Activated naive CD4-positive, alpha-beta T cell treated with anti-CD3 and anti-CD28 coated beads for 36 hours (primary cell): Measurements from ENCODE around the gene EXOC6B. TPM values are rescaled to one million over a fixed set of nuclear protein-coding genes. Genes with fewer than 3 reads are reported as not detected.

Experiments
- CTCF ChIA-PET: fragments of 350-600 bp; sonication (Branson Sonifier 250); formaldehyde crosslinking; loops from one replicate; lab custom pipeline; 2021; ENCODE audit warnings: antibody characterized with exemption; lab: Charles Lee
- DNase-seq: peaks from one replicate; pipeline ENCODE4 v3.0.0-alpha.2; 2020
- H3K27ac Mint-ChIP-seq: one replicate; pipeline ENCODE4 v1.8.0; 2021; ENCODE audit warnings: mild to moderate bottlenecking, mixed read lengths
- H3K27me3 Mint-ChIP-seq: one replicate; pipeline ENCODE4 v1.8.0; 2021; ENCODE audit warnings: low read depth, mixed read lengths
- H3K36me3 Mint-ChIP-seq: one replicate; pipeline ENCODE4 v1.8.0; 2021; ENCODE audit warnings: low read depth, mixed read lengths
- H3K4me1 Mint-ChIP-seq: one replicate; pipeline ENCODE4 v1.8.0; 2021; ENCODE audit warnings: low read depth, mixed read lengths
- H3K4me3 Mint-ChIP-seq: one replicate; pipeline ENCODE4 v1.8.0; 2021; ENCODE audit warnings: mild to moderate bottlenecking, moderate library complexity, mixed read lengths
- H3K9me3 Mint-ChIP-seq: one replicate; pipeline ENCODE4 v1.8.0; 2021; ENCODE audit warnings: mixed read lengths
- intact Hi-C: fragments of 100-400 bp; cut with micrococcal nuclease; formaldehyde crosslinking; loops from one replicate; pipeline ENCODE4 v1.15.1; 2023
- total RNA-seq, 2 experiments: library from RNA; stranded (reverse); gene quantifications; one replicate each; pipeline ENCODE4 v1.2.3, GENCODE V29; 2021

EXOC6B gene
- total RNA-seq, 2 experiments from 2014 or later, result 6.1 to 7.5 TPM

DNA sequence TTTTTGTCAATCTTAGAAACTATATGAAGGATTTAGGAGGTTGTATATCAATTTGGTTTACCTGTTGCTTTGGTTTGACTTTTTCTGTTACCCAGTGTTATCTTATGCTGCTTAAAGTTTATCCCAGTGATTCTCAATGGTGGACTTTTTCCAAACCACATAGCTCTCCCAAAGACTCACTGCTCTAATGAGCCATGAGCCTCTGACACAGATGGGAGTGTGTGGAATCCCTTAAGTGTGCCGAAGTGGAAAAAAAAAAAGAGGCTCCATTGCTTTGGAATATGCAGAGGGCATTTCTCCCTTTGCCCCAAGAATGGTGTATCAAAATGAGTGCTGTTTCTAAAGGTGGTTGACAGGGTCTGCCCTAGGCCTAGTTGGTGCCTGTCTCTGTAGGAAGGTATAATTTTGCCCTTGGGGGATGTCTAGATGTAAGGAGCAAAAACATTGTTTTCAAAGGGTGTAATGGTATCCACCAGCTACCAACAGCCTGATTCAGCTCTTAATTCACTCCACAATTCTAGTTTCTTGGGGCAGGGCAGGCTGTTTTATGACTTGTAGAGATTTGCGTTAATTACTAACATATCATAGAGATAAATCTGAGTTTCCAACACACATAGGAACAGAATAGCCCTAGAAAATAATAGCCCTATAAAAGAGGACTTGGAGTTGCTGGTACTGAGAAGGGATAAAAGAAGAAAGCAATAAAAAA is 613.9 kb downstream of the EXOC6B start:
- Mint-ChIP-seq H3K27ac (no peak overlapping the region), H3K4me1 (no peaks in the 10 kb centered on the region), H3K9me3 (no peaks in the 10 kb centered on the region), H3K27me3 (no peaks in the 10 kb centered on the region), H3K36me3 (no peaks in the 10 kb centered on the region), H3K4me3 (no peak overlapping the region)
- intact Hi-C loops, result no loop called here
- CTCF ChIA-PET, result interaction anchor here (0.5 kb wide), 1 partner anchor 368 kb away, joined by 3 read pairs; no protein-coding TSS in a partner anchor
- no peak for DNase-seq

DNA sequence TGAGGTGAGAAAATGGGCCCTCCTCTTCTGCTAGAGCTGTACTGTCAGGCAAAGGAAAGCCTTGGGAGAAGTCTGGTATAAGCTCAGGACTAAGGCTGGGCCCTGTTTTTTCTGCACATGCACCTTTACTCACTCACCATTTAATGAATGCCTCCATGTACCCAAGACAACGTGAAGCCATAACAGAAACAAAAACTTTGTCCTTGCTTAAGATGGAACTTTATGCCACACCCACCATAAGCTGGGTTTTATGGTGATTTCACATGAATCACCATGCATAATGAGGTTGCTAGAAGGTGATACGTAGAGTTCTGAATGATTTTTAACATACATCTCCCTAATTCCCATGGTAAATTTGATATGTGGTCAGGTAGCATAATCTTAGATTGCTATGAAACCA is 614.5 kb downstream of the EXOC6B start:
- intact Hi-C loops, result no loop called here
- no peaks in the 10 kb centered on the region for H3K9me3 Mint-ChIP-seq
- no peak overlapping the region for H3K27ac Mint-ChIP-seq
- CTCF ChIA-PET, result no interaction called here
- no peak overlapping the region for H3K4me3 Mint-ChIP-seq
- no peaks in the 10 kb centered on the region for H3K4me1 Mint-ChIP-seq
- no peaks in the 10 kb centered on the region for H3K36me3 Mint-ChIP-seq
- no peak for DNase-seq
- H3K27me3 Mint-ChIP-seq, result no peaks in the 10 kb centered on the region

DNA sequence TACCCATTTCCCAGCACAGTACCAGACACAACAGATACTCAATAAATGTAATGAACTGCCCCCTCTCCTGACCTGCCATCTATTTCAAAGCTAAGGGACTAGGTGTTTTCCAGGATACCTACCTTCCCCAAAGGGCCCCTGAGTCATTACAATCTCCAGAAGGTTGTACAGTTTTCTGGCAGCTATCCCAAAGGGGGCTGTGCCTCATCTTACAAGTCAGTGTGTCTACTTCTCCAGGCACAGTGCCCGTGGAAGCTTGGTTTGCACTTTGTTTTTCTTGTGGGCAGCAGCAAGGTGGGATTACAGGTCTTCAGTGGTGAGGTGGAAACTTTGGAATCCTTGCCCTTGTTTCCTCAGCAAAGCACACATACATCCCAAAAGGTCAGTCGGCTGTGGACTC is 615.4 kb downstream of the EXOC6B start:
- H3K27me3 Mint-ChIP-seq, result no peaks in the 10 kb centered on the region
- intact Hi-C loops, result no loop called here
- H3K4me3 Mint-ChIP-seq, result no peak overlapping the region
- no peak for DNase-seq
- no peaks in the 10 kb centered on the region for H3K9me3 Mint-ChIP-seq
- no peak overlapping the region for H3K27ac Mint-ChIP-seq
- H3K4me1 Mint-ChIP-seq, result no peaks in the 10 kb centered on the region
- CTCF ChIA-PET, result no interaction called here
- H3K36me3 Mint-ChIP-seq, result no peaks in the 10 kb centered on the region

DNA sequence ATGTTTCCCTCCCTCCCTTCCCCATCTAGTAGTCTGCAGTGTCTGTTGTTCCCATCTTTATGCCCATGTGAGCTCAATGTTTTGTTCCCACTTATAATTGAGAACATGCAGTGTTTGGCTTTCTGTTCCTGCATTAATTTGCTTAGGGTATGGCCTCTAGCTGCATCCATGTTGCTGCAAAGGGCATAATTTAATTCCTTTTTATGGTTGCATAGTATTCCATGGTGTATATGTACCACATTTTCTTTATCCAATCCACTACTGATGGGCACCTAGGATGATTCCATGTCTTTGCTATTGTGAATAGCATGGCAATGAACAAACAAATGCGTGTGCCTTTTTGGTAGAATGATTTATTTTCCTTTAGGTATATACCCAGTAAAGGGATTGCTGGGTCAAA is 617.6 kb downstream of the EXOC6B start:
- H3K27ac Mint-ChIP-seq, result no peak overlapping the region
- H3K36me3 Mint-ChIP-seq, result no peaks in the 10 kb centered on the region
- no peak overlapping the region for H3K4me3 Mint-ChIP-seq
- DNase-seq, result no peak
- no peaks in the 10 kb centered on the region for H3K9me3 Mint-ChIP-seq
- no peaks in the 10 kb centered on the region for H3K27me3 Mint-ChIP-seq
- H3K4me1 Mint-ChIP-seq, result no peaks in the 10 kb centered on the region
- CTCF ChIA-PET, result no interaction called here
- intact Hi-C loops, result no loop called here

DNA sequence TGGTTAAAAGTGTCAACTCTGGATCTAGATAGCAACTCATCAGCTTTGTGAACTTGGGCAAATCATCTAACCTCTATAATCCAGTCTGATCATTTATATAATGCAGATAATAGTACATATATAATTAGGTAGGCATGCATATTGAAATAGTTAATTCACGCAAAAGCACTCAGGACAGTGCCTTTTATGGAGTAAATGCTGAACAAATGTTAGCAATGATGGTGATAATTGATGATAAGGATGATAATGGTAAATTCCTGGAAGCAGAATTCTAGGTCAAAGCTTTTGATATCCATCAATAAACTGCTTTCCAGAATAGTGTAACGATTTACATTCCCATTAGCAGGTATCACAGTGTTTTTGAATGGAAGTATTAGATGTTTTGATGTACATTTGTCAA is 618.5 kb downstream of the EXOC6B start:
- H3K4me3 Mint-ChIP-seq, result no peak overlapping the region
- CTCF ChIA-PET, result interaction anchor here (0.6 kb wide), 1 partner anchor 375 kb away, joined by 3 read pairs; no protein-coding TSS in a partner anchor

DNA sequence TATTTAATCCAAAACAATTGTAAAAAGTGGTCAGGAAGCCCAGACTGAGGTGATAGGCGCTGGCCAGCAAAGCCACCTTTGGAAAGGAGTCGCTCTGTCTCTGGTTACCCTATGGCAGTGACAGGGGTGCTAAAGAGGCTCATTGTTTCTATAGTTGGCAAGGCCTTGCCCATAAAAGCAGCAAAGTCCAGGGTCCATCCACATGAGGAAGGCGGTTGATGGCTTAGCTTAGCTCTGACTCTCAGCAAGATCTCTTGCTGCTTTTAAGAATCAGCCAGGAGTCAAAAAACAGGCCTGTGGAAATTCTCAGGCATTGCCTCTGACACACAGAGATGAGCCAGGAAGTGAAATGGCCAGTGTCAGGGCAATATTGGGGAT is 620.3 kb downstream of the EXOC6B start:
- H3K27ac Mint-ChIP-seq, result no peak overlapping the region
- H3K9me3 Mint-ChIP-seq, result no peaks in the 10 kb centered on the region
- DNase-seq, result no peak
- H3K4me3 Mint-ChIP-seq, result no peak overlapping the region
- CTCF ChIA-PET, result no interaction called here
- intact Hi-C loops, result no loop called here
- H3K36me3 Mint-ChIP-seq, result no peaks in the 10 kb centered on the region
- H3K27me3 Mint-ChIP-seq, result no peaks in the 10 kb centered on the region
- no peaks in the 10 kb centered on the region for H3K4me1 Mint-ChIP-seq

More for the DNA sequence above, 618.5 kb downstream of the EXOC6B start:
- H3K27me3 Mint-ChIP-seq, result no peaks in the 10 kb centered on the region
- no peak overlapping the region for H3K27ac Mint-ChIP-seq
- no peaks in the 10 kb centered on the region for H3K36me3 Mint-ChIP-seq
- H3K9me3 Mint-ChIP-seq, result no peaks in the 10 kb centered on the region
- DNase-seq, result no peak
- intact Hi-C loops, result no loop called here
- no peaks in the 10 kb centered on the region for H3K4me1 Mint-ChIP-seq

DNA sequence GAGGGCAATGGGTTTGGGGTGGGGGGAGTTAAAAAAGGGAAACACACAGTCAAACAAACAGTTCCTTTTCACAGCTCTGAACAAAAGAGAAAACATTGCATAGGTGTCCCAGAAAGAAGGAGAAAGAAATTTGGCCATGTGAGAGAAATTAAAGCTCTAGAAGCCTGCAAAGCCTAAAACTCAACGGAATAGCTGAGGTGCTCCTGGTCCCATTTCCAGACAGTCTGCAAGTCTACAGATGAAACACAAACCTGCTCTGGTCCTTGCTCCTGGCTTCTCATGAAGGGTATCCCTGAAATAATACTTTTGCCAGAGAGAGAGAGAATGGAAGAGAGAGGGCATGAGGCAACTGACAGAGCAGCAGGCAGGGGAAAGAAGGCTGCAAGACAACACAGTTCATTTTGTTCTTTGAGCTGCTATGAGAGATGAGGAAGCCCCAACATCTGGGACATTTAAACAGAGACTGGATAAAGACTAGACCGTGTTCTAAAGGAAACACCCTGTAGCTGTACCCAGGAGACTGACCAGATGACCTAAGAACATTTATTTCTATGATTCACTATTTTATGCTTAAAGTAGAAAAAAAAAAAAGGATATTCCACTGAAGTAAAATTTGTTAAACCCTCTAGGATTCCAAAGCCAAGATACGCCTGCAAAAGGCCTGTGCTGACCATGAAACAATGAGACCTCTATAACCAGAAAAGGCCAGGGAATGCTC is 620.9 kb downstream of the EXOC6B start:
- CTCF ChIA-PET, result interaction anchor here (0.6 kb wide), 1 partner anchor 412 kb away, joined by 3 read pairs; no protein-coding TSS in a partner anchor

DNA sequence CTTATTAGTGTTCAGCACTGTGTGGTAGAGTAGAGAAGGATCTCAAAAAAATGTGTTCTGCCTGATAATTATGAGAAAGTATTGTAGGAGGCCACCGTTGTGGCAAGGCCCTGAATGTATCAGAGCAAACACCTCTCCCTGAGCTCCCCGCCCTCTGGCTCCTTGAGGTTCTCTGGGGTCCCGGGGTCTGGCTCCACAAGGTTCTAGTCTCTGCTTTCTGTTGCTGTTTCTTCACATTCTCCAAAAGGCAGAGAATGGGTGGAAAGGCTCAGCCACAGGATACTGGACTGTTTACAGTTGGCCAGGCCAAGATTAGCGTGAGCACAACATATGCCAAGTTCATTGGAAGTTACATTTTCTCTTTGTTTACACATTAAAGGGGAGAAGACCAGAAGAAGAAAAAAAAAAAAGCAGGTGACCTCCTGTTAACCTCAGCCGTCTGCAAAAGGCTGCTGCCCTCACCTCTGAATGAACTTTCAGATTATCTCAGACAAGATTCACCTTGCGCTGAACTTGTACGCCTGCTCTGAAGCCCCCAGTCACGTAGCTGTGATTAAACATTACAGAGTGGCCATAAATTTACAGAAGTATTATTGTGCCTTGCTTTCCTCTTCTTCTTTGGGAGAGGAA is 621.6 kb downstream of the EXOC6B start:
- no peak overlapping the region for H3K27ac Mint-ChIP-seq
- H3K4me1 Mint-ChIP-seq, result no peaks in the 10 kb centered on the region
- intact Hi-C loops, result no loop called here
- no peaks in the 10 kb centered on the region for H3K9me3 Mint-ChIP-seq
- CTCF ChIA-PET, result interaction anchor here (0.6 kb wide), 1 partner anchor 413 kb away, joined by 3 read pairs; no protein-coding TSS in a partner anchor
- no peak for DNase-seq
- H3K4me3 Mint-ChIP-seq, result no peak overlapping the region
- no peaks in the 10 kb centered on the region for H3K27me3 Mint-ChIP-seq
- no peaks in the 10 kb centered on the region for H3K36me3 Mint-ChIP-seq

More for the DNA sequence above, 620.9 kb downstream of the EXOC6B start:
- Mint-ChIP-seq H3K27me3 (no peaks in the 10 kb centered on the region), H3K4me3 (no peak overlapping the region), H3K36me3 (no peaks in the 10 kb centered on the region), H3K9me3 (no peaks in the 10 kb centered on the region), H3K4me1 (no peaks in the 10 kb centered on the region), H3K27ac (no peak overlapping the region)
- DNase-seq, result no peak
- intact Hi-C loops, result no loop called here

DNA sequence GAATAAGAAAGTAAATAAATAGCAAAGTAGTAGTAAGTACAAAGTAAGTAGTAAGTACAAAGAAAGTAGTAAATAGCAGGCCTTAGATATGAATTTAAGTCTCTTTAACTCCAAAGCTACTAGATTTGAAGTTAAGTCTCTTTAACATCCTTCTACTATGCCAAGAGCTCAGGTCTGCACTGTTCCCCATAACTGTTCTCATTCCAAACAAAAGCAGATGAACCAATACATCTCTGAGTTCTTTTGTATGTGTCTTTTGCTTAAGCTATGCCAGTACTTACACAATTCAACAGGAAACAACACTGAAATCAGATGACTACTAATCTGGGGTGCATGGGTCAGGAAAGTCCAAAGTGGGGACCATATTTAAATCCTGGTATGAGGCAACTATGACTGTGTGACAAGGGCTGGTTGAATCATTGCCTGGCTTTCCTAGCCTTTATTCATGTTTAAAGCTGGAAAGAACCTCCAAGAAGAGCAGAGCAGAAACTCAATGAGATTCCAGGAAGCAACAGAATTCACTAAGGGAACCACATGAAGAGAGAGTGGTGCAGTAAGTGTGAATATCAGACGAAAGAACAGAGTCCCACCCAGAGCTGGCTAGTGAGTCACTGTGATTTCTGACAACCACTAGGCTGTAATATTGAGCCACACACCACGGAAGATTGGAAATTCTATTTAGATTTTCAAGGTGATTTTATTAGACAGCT is 627.1 kb downstream of the EXOC6B start:
- Mint-ChIP-seq H3K27me3 (no peaks in the 10 kb centered on the region), H3K4me1 (no peaks in the 10 kb centered on the region), H3K36me3 (no peaks in the 10 kb centered on the region), H3K27ac (no peak overlapping the region), H3K4me3 (no peak overlapping the region), H3K9me3 (no peaks in the 10 kb centered on the region)
- intact Hi-C loops, result no loop called here
- CTCF ChIA-PET, result no interaction called here
- DNase-seq, result no peak

DNA sequence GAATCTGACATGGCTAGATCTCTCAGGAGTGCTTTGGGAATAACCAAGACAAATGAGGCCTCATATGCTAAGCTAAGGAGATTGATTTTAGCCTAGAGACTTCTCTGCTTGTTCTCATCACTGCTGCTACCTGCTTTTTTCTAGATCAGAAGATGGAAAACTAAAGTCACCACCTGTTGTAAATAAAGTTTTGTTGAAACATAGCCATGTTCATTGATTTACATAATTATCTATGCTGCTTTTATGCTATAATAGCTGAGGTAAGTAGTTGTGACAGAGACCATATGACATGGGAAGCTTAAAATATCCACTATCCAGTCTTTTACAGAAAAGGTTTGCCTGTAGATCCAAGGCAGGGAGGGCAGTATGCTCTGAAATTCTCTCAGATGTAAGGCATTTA is 632.1 kb downstream of the EXOC6B start:
- Mint-ChIP-seq H3K27ac (no peak overlapping the region), H3K27me3 (no peaks in the 10 kb centered on the region), H3K4me3 (no peak overlapping the region), H3K9me3 (peaks cover under 1% of the 10 kb centered on the region), H3K36me3 (no peaks in the 10 kb centered on the region), H3K4me1 (no peaks in the 10 kb centered on the region)
- intact Hi-C loops, result no loop called here
- DNase-seq, result no peak
- CTCF ChIA-PET, result no interaction called here

DNA sequence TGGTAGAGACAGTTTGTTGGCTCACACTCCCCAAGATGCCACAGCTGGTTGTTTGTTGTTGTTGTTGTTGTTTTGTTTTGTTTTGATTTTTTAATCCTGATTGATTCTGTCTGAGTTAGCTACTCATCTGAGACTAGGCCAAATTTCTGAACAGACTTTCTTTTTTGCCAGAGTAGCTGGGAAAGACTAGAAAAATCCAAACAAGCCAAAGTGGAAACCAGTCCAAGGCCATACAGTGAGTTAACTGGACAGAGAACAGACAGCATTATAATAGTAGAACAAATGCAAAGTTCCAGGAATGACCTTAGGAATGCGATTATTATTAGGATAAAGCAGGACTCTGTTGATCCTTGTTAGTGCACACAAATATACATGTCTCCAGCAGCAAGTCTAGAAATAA is 634.4 kb downstream of the EXOC6B start:
- Mint-ChIP-seq H3K4me3 (no peak overlapping the region), H3K27ac (no peak overlapping the region), H3K27me3 (no peaks in the 10 kb centered on the region), H3K4me1 (no peaks in the 10 kb centered on the region), H3K36me3 (no peaks in the 10 kb centered on the region), H3K9me3 (peaks cover 3% of the 10 kb centered on the region)
- intact Hi-C loops, result no loop called here
- no peak for DNase-seq
- CTCF ChIA-PET, result no interaction called here

DNA sequence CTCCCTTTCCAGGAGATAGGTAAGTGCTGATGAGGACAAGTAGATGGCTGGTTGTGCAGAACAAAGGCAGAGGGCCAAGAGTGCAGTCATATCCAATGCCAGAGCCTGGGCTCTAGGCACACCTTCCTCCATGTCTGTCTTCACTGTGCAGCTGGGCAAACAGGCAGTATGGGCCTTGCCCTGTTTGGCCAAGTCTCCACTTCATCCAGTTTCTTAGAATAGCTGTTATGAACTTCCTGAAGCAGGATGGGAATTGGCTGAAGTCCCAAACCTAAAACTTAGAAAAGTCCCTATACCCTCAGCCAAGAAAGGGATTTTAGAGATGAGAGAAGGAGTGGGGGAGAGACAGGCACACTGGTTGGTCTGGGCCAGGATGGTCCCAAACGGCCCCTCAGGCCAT is 640.6 kb downstream of the EXOC6B start:
- Mint-ChIP-seq H3K36me3 (peaks cover 3% of the 10 kb centered on the region), H3K4me3 (no peak overlapping the region), H3K27me3 (no peaks in the 10 kb centered on the region), H3K9me3 (peaks cover 3% of the 10 kb centered on the region), H3K4me1 (no peaks in the 10 kb centered on the region), H3K27ac (no peak overlapping the region)
- no peak for DNase-seq
- intact Hi-C loops, result no loop called here
- CTCF ChIA-PET, result no interaction called here
